Measurements from ENCODE around the gene PDE8A.

Gene PDE8A

DNA sequence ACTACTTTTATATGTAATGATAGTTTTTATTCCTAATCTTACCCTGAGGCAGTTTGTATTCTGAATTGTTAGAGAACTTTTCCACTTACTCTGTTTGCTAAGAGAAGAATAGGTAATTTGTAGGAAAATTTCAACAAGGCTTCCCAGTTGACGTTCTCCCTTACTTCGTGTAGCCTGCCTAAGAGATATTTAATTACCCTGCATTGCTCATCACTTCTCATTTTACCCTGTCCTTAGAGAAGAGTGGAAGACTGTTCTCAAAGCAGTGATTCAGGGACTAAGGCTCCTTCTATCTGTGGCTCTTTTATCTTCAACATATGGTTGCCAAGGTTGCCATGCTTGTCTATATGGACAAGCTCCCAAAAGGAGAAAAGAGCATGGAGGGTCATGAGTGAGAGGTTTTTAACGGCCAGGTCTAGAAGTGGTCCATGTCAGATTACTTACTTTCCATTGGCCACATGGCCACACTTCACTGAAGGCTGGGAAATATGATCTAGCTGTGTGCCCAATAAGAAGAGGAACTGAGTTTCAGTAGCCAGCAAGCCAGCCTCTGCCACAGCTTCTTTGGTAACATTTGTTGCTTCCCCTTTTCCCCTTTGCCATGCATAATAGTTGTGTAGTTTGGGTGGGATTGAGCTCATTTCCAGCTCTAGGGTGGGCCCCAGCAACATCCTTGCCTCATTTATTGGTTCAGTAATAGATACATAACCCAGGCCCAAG, 22.1 kb downstream of the PDE8A start:
- H2AFZ ChIP-seq (ENCODE audit: low read depth, low read length) = no peak overlapping the region
- H3K4me1 ChIP-seq (ENCODE audit: insufficient read depth, low read length) = peaks cover 4% of the 10 kb centered on the region
- no peaks in the 10 kb centered on the region for H3K36me3 ChIP-seq (ENCODE audit: insufficient read depth, low read length)
- peaks cover 2% of the 10 kb centered on the region for H3K9me3 ChIP-seq (ENCODE audit: low read length)
- H3K27me3 ChIP-seq (ENCODE audit: insufficient read depth, low read length) = no peaks in the 10 kb centered on the region
- no peak overlapping the region for H3K4me3 ChIP-seq (ENCODE audit: low read length)

DNA sequence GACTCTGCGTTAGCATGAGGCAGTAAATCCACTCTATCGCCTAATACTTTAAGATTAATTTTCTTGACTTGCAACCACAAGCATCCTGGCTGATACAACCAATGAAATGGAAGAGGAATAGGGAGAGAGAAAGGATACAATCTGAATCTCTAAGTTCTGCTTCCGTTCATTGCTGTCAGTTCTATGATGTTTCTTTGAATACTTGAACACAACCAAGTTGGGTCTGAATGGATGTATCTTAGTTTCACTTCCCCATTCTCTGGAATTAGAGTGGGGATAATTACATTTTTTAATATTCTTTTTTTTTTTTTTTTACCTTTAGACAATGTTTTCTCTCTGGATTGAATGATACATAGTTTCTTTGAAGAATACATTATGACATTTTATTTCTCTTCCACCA, 22.9 kb downstream of the PDE8A start:
- Histone ChIP-seq H3K36me3 (ENCODE audit: insufficient read depth, low read length) (no peaks in the 10 kb centered on the region), H3K4me3 (ENCODE audit: low read length) (no peak overlapping the region), H3K4me1 (ENCODE audit: insufficient read depth, low read length) (peaks cover 4% of the 10 kb centered on the region), H3K9me3 (ENCODE audit: low read length) (peaks cover 2% of the 10 kb centered on the region), H3K27me3 (ENCODE audit: insufficient read depth, low read length) (no peaks in the 10 kb centered on the region), H2AFZ (ENCODE audit: low read depth, low read length) (no peak overlapping the region)

DNA sequence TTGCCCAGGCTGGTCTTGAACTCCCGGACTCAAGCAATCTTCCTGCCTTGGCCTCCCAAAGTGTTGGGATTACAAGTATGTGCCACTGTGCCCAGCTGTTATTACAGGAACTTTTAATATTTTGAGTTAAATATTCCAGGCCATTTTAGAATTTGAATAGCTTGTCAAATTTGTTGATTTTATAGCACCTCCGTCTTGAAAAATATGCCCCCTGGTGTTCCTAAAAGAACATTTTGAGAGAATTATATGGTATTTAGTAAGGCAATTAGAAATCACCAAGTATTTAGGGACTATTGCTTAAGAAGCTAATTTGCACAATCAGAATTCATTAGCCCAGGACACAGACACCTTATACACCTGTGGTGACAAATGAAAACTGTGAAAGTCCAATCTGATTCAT, 23.7 kb downstream of the PDE8A start:
- Histone ChIP-seq H3K27me3 (ENCODE audit: insufficient read depth, low read length) (no peaks in the 10 kb centered on the region), H3K36me3 (ENCODE audit: insufficient read depth, low read length) (no peaks in the 10 kb centered on the region), H3K9me3 (ENCODE audit: low read length) (peaks cover 2% of the 10 kb centered on the region), H3K4me3 (ENCODE audit: low read length) (no peak overlapping the region), H3K4me1 (ENCODE audit: insufficient read depth, low read length) (peaks cover 4% of the 10 kb centered on the region), H2AFZ (ENCODE audit: low read depth, low read length) (no peak overlapping the region)

DNA sequence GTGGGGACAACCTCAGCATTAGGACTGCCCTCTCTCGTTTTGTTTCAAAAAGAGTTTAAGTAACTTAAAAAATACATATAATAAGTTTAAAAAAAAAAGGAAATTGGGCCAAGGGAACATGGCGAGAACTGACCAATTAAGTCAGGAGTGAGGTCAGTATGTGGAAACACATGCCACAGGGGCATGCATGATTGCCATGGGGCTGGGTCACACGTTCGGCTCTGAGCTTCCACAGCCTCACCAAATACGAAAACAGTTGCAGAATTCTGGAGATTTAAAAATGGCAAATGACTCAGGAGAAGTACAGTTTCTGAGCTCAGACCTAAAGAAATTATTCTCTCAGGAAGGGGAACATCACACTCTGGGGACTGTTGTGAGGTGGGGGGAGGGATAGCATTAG, 24.1 kb downstream of the PDE8A start:
- peaks cover 4% of the 10 kb centered on the region for H3K4me1 ChIP-seq (ENCODE audit: insufficient read depth, low read length)
- H2AFZ ChIP-seq (ENCODE audit: low read depth, low read length) = no peak overlapping the region

DNA sequence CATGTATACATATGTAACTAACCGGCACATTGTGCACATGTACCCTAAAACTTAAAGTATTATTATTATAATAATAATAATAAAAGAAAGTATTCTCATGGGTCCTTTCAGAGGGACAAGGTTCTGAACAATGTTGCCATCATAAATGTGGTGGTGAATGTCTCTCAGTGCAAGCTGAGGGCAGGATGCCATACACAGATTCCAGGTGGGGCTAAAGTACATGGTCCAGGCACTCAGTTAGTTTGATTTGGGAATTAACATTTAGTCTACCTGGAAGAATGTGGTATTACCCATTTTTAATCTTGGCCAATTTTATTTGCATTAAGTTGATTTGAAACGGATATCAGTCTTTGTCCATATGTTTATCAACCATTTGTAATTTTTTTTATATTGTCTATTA, 24.5 kb downstream of the PDE8A start:
- Histone ChIP-seq H3K4me3 (ENCODE audit: low read length) (no peak overlapping the region), H2AFZ (ENCODE audit: low read depth, low read length) (no peak overlapping the region), H3K36me3 (ENCODE audit: insufficient read depth, low read length) (no peaks in the 10 kb centered on the region), H3K27me3 (ENCODE audit: insufficient read depth, low read length) (no peaks in the 10 kb centered on the region), H3K9me3 (ENCODE audit: low read length) (peaks cover 2% of the 10 kb centered on the region), H3K4me1 (ENCODE audit: insufficient read depth, low read length) (peaks cover 4% of the 10 kb centered on the region)

More for the DNA sequence above, 24.1 kb downstream of the PDE8A start:
- no peaks in the 10 kb centered on the region for H3K36me3 ChIP-seq (ENCODE audit: insufficient read depth, low read length)
- no peaks in the 10 kb centered on the region for H3K27me3 ChIP-seq (ENCODE audit: insufficient read depth, low read length)
- no peak overlapping the region for H3K4me3 ChIP-seq (ENCODE audit: low read length)
- peaks cover 2% of the 10 kb centered on the region for H3K9me3 ChIP-seq (ENCODE audit: low read length)

DNA sequence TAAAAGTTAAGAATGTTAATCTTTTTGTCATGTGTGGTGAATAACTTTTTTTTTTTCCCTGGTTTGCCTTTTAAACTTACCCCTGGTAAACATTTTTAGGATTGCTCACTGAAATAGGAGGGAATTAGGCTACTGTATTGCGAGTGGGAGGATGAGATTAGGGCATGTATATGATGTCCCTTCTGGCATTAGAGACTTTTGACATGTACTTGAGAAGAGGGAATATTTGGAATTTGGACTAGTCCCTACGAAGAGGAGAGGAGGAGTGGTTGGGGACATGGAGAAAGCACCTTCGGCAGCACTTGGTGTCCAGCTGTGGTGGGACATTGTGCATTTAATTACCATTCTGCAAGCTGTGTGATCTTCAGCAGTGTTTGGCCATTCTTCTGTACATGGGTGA, 25.0 kb downstream of the PDE8A start:
- no peak overlapping the region for H3K4me3 ChIP-seq (ENCODE audit: low read length)
- no peaks in the 10 kb centered on the region for H3K27me3 ChIP-seq (ENCODE audit: insufficient read depth, low read length)
- no peaks in the 10 kb centered on the region for H3K9me3 ChIP-seq (ENCODE audit: low read length)
- no peaks in the 10 kb centered on the region for H3K36me3 ChIP-seq (ENCODE audit: insufficient read depth, low read length)
- H2AFZ ChIP-seq (ENCODE audit: low read depth, low read length) = no peak overlapping the region
- H3K4me1 ChIP-seq (ENCODE audit: insufficient read depth, low read length) = peaks cover 4% of the 10 kb centered on the region

DNA sequence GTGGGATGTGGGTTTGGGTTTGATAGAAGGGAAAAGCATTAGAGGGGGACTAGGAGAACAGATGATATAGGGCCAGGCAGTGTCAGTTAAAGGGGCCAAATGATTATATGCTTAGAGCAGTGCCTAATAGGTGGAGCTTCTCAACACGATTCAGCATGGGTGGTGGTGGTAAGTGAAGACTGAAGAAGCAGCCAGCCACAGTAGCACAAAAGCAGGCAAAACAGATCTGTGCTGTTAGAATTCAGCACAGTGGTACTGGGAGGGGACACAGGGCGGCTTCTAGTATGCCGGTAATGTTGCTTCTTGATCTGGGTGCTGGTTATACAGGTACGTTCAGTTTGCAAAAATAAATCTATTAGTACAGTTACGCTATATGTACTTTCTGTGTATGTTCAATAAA, 25.5 kb downstream of the PDE8A start:
- no peak overlapping the region for H2AFZ ChIP-seq (ENCODE audit: low read depth, low read length)
- no peaks in the 10 kb centered on the region for H3K9me3 ChIP-seq (ENCODE audit: low read length)
- H3K4me1 ChIP-seq (ENCODE audit: insufficient read depth, low read length) = peaks cover 4% of the 10 kb centered on the region
- H3K36me3 ChIP-seq (ENCODE audit: insufficient read depth, low read length) = no peaks in the 10 kb centered on the region
- H3K4me3 ChIP-seq (ENCODE audit: low read length) = no peak overlapping the region
- H3K27me3 ChIP-seq (ENCODE audit: insufficient read depth, low read length) = no peaks in the 10 kb centered on the region

DNA sequence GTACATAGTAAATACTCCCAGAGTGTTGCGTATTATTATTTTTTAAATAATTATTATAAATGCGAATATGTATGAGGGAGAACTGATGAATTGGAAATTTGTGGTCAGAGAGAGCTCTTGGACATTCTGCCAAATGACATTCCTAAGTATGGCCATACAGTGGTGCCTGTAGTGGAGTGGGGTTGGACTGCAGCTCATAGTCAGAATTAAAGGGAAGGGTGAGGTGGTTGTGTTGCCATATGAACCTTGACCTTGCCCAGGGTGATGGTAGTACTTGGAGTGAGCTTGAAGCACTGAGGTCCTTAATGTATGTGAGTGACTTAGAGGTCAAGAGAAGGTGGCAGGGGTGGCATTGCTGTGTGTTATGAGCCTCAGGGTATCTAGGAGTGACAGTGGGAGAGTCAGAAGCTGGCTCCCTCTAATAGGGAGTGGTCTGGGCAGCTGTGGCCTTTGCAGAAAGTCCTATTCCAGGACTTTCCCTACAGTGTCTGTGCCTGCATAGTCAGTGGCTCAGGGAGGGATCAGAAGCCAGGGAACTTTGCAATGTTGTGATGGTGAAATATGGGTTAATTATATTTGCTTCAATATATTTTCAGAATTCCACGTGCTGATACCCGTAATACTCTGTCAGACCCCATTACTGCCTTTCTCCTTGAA, 26.2 kb downstream of the PDE8A start:
- H3K9me3 ChIP-seq (ENCODE audit: low read length) = no peaks in the 10 kb centered on the region
- no peaks in the 10 kb centered on the region for H3K36me3 ChIP-seq (ENCODE audit: insufficient read depth, low read length)
- H3K4me3 ChIP-seq (ENCODE audit: low read length) = no peak overlapping the region
- H3K27me3 ChIP-seq (ENCODE audit: insufficient read depth, low read length) = no peaks in the 10 kb centered on the region
- peaks cover 4% of the 10 kb centered on the region for H3K4me1 ChIP-seq (ENCODE audit: insufficient read depth, low read length)
- no peak overlapping the region for H2AFZ ChIP-seq (ENCODE audit: low read depth, low read length)

DNA sequence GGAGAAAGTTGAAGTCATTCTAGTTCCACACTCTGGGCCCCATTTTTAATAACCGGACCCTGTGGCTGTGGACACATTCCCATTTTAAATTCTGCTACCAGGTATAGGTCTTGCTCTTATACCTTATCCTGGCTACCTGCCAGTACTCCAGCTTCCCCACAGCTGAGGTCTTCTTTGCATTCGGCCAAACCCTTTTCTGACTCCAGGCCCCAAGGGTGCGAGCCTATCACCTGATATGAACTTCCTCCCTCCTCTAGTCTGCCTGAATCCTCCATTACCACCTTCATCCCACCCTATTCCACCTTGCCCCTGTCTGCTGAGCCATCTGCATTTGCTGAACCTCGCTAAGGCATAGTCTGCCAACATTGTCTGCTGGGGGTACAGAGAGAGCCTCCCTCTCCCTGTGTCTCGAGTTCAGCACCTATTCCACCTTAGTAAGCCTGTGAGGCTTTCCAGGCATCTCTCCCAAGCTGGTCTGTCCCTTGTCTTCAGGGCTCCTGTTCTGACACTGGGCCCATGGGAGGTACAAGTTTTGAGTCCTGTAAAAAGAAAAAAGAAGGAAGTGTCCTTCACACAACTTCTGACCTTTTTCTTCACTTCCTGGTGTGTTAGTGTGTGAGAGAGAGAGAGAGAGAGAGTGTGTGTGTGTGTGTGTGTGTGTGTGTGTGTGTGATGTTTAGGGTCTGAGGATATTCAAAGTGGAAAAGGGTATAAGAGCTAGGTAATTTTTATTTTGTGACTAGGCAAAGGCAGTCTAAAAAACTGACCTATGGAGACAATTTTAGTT, 27.0 kb downstream of the PDE8A start:
- Histone ChIP-seq H3K4me3 (ENCODE audit: low read length) (no peak overlapping the region), H3K4me1 (ENCODE audit: insufficient read depth, low read length) (peaks cover 4% of the 10 kb centered on the region)

DNA sequence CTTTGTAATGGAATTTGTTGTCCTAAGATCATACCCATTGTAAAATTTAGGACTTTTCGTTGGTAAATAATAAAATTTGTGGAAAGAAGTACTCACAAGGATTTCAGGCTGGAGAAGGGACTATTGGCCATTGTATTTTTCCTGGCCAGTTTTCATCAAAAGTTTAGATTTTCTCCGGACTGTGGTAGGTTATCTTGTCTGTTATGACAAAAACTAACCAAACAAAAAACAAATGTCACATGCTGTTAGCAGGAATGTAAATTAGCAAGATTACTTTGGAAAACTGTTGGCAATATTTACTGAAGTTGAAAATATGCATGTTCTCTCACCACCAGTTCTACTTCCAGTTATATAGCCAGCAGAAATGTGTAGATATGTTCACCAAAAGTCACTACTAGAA, 27.8 kb downstream of the PDE8A start:
- H3K4me1 ChIP-seq (ENCODE audit: insufficient read depth, low read length) = peaks cover 4% of the 10 kb centered on the region
- no peak overlapping the region for H3K4me3 ChIP-seq (ENCODE audit: low read length)
- H3K36me3 ChIP-seq (ENCODE audit: insufficient read depth, low read length) = no peaks in the 10 kb centered on the region
- no peaks in the 10 kb centered on the region for H3K27me3 ChIP-seq (ENCODE audit: insufficient read depth, low read length)
- H2AFZ ChIP-seq (ENCODE audit: low read depth, low read length) = no peak overlapping the region
- no peaks in the 10 kb centered on the region for H3K9me3 ChIP-seq (ENCODE audit: low read length)

More for the DNA sequence above, 27.0 kb downstream of the PDE8A start:
- H3K27me3 ChIP-seq (ENCODE audit: insufficient read depth, low read length) = no peaks in the 10 kb centered on the region
- H2AFZ ChIP-seq (ENCODE audit: low read depth, low read length) = no peak overlapping the region
- no peaks in the 10 kb centered on the region for H3K9me3 ChIP-seq (ENCODE audit: low read length)
- no peaks in the 10 kb centered on the region for H3K36me3 ChIP-seq (ENCODE audit: insufficient read depth, low read length)

DNA sequence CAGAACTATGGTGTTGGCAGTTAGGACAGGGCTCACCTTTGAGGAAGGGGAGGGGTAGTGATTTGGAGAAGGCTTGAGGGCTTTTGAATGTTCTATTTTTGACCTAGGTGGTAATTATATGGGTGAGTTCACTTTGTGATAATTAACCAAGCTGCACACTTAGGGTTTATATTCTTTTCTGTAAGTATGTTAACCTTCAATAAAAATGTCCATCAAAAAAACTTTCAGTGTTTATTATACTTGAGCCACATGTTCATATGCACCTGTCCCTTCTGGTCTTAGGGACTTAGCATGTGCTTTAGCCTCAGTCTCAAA, 28.4 kb downstream of the PDE8A start:
- H3K4me3 ChIP-seq (ENCODE audit: low read length) = no peak overlapping the region
- no peaks in the 10 kb centered on the region for H3K27me3 ChIP-seq (ENCODE audit: insufficient read depth, low read length)
- no peak overlapping the region for H2AFZ ChIP-seq (ENCODE audit: low read depth, low read length)
- H3K36me3 ChIP-seq (ENCODE audit: insufficient read depth, low read length) = no peaks in the 10 kb centered on the region
- no peaks in the 10 kb centered on the region for H3K9me3 ChIP-seq (ENCODE audit: low read length)
- H3K4me1 ChIP-seq (ENCODE audit: insufficient read depth, low read length) = peaks cover 4% of the 10 kb centered on the region

DNA sequence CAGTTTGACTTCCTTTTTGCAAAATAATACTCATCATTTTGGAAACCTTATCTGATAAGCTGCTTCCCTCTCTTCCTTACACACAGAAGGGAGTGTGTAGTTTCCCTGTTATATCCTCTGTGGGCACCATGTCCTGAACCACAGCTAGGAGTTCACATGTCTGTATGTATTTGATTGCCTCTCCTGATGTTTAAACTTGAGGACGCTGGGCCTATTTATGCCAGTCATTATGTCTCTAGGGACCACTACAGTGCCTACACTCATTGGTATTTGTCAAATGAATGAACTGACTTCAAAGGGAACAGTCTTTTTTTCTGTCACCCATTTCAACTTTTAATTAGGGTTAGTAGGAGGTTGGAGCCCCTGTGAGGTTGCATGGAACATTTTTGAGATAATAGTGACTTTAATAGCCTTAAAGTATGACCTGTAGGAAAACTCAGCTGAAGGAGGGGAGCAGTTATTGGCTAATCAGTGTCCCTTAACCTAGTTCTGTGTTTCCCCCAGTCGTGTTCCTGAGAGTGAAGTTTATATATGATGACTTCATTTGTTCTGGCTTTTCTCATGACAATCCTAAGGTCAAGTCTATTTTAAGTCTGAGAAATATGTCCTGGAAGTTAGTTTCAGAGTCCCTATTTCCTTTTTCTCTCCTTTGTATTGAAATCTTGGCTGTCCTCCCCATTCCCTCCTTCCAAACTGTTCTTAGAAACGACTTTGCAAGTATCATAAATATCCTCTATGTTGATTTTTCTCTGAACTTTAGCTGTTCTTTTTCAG, 28.9 kb downstream of the PDE8A start:
- Histone ChIP-seq H3K4me1 (ENCODE audit: insufficient read depth, low read length) (peaks cover 4% of the 10 kb centered on the region), H3K9me3 (ENCODE audit: low read length) (no peaks in the 10 kb centered on the region), H3K4me3 (ENCODE audit: low read length) (no peak overlapping the region), H3K27me3 (ENCODE audit: insufficient read depth, low read length) (no peaks in the 10 kb centered on the region), H2AFZ (ENCODE audit: low read depth, low read length) (no peak overlapping the region), H3K36me3 (ENCODE audit: insufficient read depth, low read length) (no peaks in the 10 kb centered on the region)

DNA sequence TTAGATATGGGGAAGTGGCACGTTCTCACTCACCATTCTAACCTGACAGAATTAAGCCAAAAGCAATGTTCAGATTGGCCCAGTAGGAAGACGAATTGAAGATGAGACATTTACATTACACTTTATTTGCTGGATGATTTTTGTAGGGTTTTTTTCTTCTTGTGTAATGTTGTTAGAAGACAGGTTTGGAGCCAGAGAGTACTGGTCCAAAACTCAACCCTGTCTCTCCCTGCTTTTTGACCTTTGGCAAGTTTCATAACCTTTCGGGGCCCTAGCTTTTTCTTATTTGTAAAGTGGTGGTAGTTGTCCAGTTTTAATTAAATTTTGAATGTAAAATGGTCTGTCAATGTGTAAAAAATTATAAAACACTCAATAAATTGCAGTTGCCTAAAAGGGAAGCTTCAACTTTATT, 29.5 kb downstream of the PDE8A start:
- Histone ChIP-seq H3K4me3 (ENCODE audit: low read length) (no peak overlapping the region), H3K36me3 (ENCODE audit: insufficient read depth, low read length) (no peaks in the 10 kb centered on the region), H3K4me1 (ENCODE audit: insufficient read depth, low read length) (peaks cover 4% of the 10 kb centered on the region), H3K9me3 (ENCODE audit: low read length) (no peaks in the 10 kb centered on the region), H3K27me3 (ENCODE audit: insufficient read depth, low read length) (no peaks in the 10 kb centered on the region), H2AFZ (ENCODE audit: low read depth, low read length) (no peak overlapping the region)
